Right lung (tissue), 5 donors: ENCODE data around the gene CCDC40. TPM values are rescaled to one million over a fixed set of nuclear protein-coding genes. Genes with fewer than 3 reads are reported as not detected.

Experiments
- DNase-seq, 2 donors: peaks; one replicate each; pipeline ENCODE4 v3.0.0-alpha.2; 2013
- polyA plus RNA-seq, 5 donors: library from polyadenylated mRNA; unstranded; fragments of 120-200 nt; gene quantifications; one replicate each; pipeline versions ENCODE4 v1.2.1 to v1.2.3, GENCODE V29; 2013; ENCODE audit warnings: inconsistent platforms in 1 of 5, low replicate concordance in 1 of 5; ENCODE audit not compliant: insufficient read length in 5 of 5, insufficient read depth in 1 of 5

CCDC40 gene
- polyA plus RNA-seq, 5 donors = 7.2 to 17.2 (median 13.6) TPM

GRCh38 chr17:79997011-79997660 is 39.3 kb upstream of the CCDC40 start:
- no peak for DNase-seq

- DNase-seq = no peak
Measured at GRCh38 chr17:80000136-80000535, 36.3 kb upstream of the CCDC40 start.

- DNase-seq = no peak
Measured at GRCh38 chr17:80000981-80001775, 35.3 kb upstream of the CCDC40 start.

- no peak for DNase-seq
Measured at GRCh38 chr17:80002070-80002641, 34.3 kb upstream of the CCDC40 start.

GRCh38 chr17:80002690-80003490 is 33.6 kb upstream of the CCDC40 start:
- no peak for DNase-seq

GRCh38 chr17:80003969-80004368 is 32.5 kb upstream of the CCDC40 start:
- DNase-seq = no peak

GRCh38 chr17:80005360-80006338 is 30.8 kb upstream of the CCDC40 start:
- peak in 1 of 2 donors; percentile 39 for DNase-seq

- DNase-seq = no peak
Measured at GRCh38 chr17:80006339-80006720, 30.1 kb upstream of the CCDC40 start.

- no peak for DNase-seq
Measured at GRCh38 chr17:80006811-80007752, 29.4 kb upstream of the CCDC40 start.

- DNase-seq = no peak
Measured at GRCh38 chr17:80007939-80008338, 28.5 kb upstream of the CCDC40 start.

GRCh38 chr17:80008383-80008840 is 28.0 kb upstream of the CCDC40 start:
- DNase-seq = peak in 1 of 2 donors; percentile 45

- no peak for DNase-seq
Measured at GRCh38 chr17:80008848-80009247, 27.6 kb upstream of the CCDC40 start.

- no peak for DNase-seq
Measured at GRCh38 chr17:80009391-80010282, 26.8 kb upstream of the CCDC40 start.

GRCh38 chr17:80010283-80010858 is 26.1 kb upstream of the CCDC40 start:
- DNase-seq = no peak

GRCh38 chr17:80011989-80012555 is 24.4 kb upstream of the CCDC40 start:
- DNase-seq = no peak

GRCh38 chr17:80012765-80013741 is 23.4 kb upstream of the CCDC40 start:
- no peak for DNase-seq
